ENCODE data around the gene LRP3.

DNA sequence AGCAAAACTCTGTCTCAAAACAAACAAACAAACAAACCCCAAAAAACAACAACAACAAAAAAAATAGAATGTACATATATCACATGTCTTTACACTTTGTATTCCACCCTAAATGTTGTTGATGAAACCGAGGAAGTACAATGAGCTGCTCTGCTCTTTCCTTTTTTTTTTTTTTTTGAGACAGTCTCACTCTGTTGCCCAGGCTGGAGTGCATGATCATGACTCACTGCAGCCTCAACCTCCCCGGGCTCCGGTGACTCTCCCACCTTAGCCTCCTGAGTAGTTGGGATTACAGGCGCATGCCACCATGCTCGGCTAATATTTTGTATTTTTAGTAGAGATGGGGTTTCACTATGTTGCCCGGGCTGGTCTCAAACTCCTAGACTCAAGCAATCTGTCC, 30.6 kb upstream of the LRP3 start:
- TF ChIP-seq POLR2A (IDR thresholded peaks at IDR 0.05) = no peak
- TF ChIP-seq, protein P1, sequence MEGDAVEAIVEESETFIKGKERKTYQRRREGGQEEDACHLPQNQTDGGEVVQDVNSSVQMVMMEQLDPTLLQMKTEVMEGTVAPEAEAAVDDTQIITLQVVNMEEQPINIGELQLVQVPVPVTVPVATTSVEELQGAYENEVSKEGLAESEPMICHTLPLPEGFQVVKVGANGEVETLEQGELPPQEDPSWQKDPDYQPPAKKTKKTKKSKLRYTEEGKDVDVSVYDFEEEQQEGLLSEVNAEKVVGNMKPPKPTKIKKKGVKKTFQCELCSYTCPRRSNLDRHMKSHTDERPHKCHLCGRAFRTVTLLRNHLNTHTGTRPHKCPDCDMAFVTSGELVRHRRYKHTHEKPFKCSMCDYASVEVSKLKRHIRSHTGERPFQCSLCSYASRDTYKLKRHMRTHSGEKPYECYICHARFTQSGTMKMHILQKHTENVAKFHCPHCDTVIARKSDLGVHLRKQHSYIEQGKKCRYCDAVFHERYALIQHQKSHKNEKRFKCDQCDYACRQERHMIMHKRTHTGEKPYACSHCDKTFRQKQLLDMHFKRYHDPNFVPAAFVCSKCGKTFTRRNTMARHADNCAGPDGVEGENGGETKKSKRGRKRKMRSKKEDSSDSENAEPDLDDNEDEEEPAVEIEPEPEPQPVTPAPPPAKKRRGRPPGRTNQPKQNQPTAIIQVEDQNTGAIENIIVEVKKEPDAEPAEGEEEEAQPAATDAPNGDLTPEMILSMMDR (IDR thresholded peaks at IDR 0.05 in 4 of 5, conservative IDR thresholded peaks at IDR 0.05 in 1 of 5) = no peak
